LNCAP (cell line): ENCODE measurements around the gene S100P.

ENCODE experiments used
- TF ChIP-seq, protein P1 (sequence below): fragments of 450-650 bp; IDR thresholded peaks from 2 replicates; pipeline ENCODE4 v1.5.1; 2017; ENCODE audit warnings: mild to moderate bottlenecking

The S100P gene

DNA sequence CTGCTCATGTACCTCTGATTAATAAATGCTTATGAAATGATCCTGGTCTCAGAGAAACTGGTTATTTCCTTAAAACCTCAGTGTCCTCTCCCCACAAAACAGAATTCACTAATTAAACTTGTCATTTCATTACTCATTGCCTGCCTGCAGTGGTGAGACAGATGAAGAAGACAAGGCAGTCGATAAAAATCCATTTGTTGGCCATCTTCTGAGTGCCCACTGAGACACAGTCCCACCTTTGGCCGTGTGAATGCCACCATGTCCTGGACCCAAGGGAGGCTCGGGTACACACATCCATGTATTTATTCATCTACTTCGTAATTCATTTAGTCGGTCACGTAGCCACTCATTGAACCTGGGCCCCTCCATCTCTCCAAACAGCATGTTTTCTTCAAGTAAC, 3.5 kb downstream of the S100P start:
- TF ChIP-seq, protein P1, sequence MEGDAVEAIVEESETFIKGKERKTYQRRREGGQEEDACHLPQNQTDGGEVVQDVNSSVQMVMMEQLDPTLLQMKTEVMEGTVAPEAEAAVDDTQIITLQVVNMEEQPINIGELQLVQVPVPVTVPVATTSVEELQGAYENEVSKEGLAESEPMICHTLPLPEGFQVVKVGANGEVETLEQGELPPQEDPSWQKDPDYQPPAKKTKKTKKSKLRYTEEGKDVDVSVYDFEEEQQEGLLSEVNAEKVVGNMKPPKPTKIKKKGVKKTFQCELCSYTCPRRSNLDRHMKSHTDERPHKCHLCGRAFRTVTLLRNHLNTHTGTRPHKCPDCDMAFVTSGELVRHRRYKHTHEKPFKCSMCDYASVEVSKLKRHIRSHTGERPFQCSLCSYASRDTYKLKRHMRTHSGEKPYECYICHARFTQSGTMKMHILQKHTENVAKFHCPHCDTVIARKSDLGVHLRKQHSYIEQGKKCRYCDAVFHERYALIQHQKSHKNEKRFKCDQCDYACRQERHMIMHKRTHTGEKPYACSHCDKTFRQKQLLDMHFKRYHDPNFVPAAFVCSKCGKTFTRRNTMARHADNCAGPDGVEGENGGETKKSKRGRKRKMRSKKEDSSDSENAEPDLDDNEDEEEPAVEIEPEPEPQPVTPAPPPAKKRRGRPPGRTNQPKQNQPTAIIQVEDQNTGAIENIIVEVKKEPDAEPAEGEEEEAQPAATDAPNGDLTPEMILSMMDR: no peak

DNA sequence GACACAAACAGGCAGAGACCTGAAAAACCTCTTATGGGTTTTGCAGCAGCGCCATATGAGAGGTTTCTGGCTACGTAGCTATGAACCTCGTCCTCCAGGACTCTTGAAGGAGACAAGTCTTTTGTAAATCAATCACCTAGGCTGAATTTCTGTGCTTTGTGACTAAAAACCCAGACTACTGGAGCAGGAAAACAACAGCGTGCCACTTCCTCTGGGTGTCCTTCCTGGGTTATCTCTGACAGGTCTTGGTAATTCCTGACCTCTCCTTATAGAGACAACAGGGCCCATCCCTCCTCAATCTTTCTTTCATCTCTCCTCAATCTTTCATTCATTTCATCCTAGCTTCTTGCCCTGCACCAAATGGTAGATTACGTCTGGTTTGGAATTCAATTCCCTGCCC, 5.7 kb downstream of the S100P start:
- TF ChIP-seq, protein P1: no peak

DNA sequence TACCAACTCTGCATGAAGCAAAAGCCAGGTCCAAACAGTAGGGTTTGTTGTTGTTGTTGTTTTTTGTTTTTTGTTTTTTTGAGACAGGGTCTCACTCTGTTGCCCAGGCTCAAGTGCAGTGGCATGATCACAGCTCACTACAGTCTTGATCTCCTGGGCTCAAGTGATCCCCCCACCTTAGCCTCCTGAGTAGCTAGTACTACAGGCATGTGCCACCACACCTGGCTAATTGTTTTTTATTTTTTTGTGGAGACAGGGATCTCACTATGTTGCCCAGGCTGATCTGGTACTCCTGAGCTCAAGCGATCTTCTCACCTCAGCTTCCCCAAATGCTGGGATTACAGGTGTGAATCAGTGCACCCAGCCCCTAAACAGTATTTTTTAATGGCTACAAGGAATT, 6.2 kb downstream of the S100P start:
- TF ChIP-seq, protein P1: no peak

DNA sequence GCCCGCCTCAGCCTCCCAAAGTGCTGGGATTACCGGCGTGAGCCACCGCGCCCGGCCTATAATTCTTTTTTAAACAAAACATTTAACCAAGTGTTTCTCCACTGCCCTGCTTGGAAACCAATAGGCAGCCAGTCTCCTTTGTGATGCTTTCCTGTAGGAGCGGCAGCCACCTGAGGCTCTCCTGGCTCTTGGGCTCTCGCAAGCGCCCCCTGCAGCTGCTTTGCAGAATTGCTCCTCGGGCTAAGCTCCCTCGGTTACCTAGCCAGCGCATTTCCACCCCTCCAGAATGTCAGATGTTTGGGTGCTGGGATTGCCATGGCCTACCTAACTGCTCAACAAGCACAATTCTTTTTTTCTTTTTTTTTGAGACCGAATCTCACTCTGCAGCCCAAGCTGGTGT, 7.7 kb downstream of the S100P start:
- TF ChIP-seq, protein P1: no peak

DNA sequence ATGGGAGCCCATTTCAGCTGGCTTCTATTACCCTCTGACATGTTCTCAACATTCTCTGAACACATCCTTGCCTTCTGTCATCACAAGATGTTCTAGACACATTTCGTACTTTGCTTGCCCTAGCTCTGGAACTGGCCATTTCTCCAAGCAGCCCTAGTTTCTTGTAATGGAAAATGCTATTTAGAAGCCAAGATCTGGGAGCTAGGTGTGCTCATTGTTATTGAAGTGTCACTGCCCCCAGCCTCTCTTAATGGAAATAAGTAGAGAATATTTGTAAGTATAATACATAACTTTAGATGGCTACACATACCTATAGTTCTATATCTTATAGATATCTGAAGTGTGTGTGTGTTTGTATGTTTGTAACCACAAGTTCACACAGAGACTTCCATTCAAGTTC, 9.1 kb downstream of the S100P start:
- TF ChIP-seq, protein P1: no peak

DNA sequence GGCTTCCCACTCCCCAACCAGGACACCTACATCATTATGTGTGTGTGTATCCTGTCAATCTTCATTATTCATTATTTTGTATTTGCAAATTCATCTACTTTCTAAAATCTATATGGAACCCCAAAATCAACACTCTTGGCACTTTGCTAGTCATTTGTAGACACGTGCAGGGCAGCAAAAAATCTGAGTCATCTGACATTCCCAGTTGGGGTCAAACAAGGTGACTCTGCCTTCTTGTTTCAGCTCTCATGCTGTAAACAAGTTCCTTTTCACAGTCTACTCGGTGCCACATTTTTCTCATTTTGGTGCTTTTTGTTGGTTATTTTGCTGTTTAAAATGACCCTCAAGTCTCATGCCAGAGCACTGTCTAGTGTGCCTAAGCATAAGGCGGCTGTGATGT, 10.1 kb downstream of the S100P start:
- TF ChIP-seq, protein P1: no peak

DNA sequence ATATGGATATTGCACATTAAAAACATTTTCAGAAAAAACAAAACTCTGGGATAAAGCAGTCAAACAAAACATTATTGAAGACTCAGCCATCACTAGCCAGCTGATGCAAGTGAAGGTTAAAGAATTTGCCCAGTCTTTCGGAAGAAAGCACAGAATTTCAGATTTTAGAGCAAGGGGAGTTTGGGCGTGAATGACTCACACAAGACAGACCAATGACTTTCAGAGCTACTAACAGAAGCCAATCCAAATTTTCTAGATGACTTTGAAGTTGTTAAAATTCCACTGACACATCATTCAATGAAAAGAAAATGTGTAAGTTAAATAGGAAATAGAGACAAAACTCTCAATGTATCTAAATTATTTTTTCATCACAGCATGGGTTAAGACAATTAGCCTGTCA, 12.0 kb downstream of the S100P start:
- TF ChIP-seq, protein P1: no peak

DNA sequence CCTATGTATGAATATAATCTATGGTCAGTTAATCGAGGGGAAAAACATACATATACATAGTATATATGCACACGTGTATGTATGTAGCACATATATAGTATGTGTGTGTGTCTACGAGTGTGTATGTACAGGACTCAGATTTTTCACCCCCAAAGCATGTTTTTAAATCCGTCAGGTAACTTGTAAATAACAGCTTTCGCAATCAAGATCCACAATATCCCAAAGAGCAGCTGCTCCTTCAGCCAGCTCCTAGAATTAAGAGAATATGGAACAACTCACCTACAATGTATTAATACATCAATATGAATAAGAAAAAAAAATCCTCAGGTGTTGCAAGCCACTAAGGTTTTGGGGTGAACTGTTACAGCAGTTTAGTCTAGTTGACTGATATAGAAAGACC, 12.5 kb downstream of the S100P start:
- TF ChIP-seq, protein P1: no peak
